GM12864 (cell line): Measurements from ENCODE around the gene MRPL46.

ENCODE experiments used
- DNase-seq: peaks from one replicate; pipeline ENCODE4 v3.0.0-alpha.2; 2011; ENCODE audit warnings: low read depth
- H3K4me3 ChIP-seq: 2 replicates; pipeline ENCODE4 v1.5.1; 2011; ENCODE audit warnings: mild to moderate bottlenecking, low read depth, low read length, control low read depth
- TF ChIP-seq, protein P1 (sequence below): IDR thresholded peaks from 2 replicates; pipeline ENCODE4 v1.5.1; 2011; ENCODE audit warnings: low read depth, mild to moderate bottlenecking, moderate library complexity, low read length, control low read depth, inconsistent platforms; ENCODE audit errors: missing control alignments

Gene MRPL46

DNA sequence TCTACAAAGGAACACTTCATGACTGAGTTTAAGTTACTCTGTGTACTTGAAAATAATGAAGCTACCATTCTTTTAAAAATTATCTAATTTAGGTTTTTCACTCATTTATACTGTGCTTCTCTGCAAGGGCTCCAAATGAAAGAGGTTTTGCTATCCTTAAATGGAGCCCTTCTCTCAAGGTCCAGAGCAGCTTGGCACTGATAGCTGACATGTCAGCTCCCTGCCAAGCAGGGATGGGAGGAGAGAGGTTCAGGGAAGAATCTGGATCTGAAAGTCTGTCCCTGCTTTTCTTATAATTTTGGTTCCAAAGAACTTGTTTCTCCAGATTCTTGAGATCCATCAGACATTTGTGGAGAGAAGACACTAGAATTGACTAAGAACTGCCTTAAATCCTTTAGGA, 39.4 kb upstream of the MRPL46 start:
- TF ChIP-seq, protein P1, sequence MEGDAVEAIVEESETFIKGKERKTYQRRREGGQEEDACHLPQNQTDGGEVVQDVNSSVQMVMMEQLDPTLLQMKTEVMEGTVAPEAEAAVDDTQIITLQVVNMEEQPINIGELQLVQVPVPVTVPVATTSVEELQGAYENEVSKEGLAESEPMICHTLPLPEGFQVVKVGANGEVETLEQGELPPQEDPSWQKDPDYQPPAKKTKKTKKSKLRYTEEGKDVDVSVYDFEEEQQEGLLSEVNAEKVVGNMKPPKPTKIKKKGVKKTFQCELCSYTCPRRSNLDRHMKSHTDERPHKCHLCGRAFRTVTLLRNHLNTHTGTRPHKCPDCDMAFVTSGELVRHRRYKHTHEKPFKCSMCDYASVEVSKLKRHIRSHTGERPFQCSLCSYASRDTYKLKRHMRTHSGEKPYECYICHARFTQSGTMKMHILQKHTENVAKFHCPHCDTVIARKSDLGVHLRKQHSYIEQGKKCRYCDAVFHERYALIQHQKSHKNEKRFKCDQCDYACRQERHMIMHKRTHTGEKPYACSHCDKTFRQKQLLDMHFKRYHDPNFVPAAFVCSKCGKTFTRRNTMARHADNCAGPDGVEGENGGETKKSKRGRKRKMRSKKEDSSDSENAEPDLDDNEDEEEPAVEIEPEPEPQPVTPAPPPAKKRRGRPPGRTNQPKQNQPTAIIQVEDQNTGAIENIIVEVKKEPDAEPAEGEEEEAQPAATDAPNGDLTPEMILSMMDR, result no peak
- H3K4me3 ChIP-seq, result no peak overlapping the region
- DNase-seq, result no peak

DNA sequence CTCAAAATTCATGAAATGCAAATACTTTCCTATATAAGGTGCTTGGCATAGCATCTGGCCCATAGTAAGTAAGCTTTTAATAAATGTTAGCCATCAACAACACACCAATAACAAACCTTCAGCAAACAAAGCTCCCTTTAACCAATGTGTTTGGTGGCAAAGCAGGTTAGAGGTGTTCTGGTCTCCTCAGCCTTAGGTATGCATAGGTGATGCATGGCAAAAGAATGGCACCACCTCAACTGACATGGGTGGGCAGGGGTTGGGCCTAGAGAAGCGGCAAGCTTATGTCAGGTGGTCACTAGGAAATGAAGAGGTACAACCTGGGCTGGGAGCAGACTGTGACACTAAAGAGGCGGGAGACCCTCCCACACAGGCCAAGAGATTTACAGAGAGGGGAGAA, 38.5 kb upstream of the MRPL46 start:
- TF ChIP-seq, protein P1, result no peak
- no peak overlapping the region for H3K4me3 ChIP-seq
- no peak for DNase-seq

DNA sequence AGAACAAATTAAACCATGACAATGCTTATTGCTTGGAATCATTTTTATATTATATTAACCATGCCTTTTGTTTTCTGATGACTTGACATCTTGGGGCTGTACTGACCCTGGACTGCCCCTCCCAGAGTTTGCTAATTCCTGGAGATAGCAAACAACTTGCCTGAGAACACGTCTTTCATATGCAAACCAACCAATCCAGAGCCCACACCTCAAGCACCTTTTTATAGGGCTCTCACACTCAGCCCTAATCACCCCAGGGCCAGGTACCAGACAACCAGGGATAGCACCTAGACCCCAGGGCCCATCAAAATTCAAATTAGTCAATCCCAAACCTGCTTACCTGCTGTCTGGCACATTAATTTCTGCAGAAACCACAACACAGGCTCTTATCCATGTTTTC, 37.3 kb upstream of the MRPL46 start:
- TF ChIP-seq, protein P1, result no peak
- H3K4me3 ChIP-seq, result no peak overlapping the region
- DNase-seq, result no peak

DNA sequence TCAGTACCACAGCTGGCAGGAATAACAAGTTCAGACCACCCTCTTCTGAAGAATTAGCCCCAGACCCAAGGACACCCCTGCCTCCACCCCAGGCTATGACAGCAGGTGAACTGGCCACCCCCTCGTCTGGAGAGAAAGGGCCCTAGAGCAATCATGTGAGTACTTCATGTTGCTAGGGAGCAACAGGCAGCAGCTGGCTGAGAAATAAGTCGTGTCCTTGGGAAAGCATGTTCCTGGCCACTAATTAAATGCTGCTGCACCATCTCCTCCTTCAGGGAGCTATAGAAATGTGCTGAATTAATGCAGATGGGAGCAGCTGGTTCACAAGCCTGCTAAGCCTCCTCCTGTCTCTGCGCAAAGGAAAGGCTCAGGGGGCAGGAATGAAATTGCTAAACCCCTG, 31.8 kb upstream of the MRPL46 start:
- H3K4me3 ChIP-seq, result no peak overlapping the region
- TF ChIP-seq, protein P1, result no peak
- no peak for DNase-seq

GRCh38 chr15:88497109-88497765, 30.0 kb upstream of the MRPL46 start:
- no peak overlapping the region for H3K4me3 ChIP-seq
- TF ChIP-seq, protein P1, result no peak
- no peak for DNase-seq

GRCh38 chr15:88493844-88494243, 26.7 kb upstream of the MRPL46 start:
- DNase-seq, result no peak
- TF ChIP-seq, protein P1, result no peak
- H3K4me3 ChIP-seq, result no peak overlapping the region

DNA sequence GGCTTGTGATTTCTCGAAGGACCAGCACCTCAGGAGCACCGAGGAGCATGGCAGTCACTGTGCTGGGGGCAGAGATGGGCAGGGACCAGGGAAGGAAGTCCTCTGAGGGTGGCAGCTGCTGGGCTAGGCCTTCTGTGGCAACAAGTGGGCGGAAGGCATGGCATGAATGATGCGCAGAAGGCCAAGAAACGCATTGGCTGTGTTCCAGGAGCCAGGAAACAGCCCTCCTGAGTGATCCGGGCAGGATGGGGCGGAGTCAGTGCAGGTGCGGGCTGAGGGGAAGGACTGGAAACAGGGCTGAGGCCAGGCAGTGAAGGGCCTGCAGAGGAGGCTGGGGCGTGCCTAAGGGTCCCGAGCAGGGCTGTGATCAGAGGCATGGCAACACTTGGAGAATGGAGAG, 24.0 kb upstream of the MRPL46 start:
- TF ChIP-seq, protein P1, result no peak
- DNase-seq, result no peak
- H3K4me3 ChIP-seq, result no peak overlapping the region
